Liver (tissue), 3 donors: ENCODE measurements around the gene LHX3.

ENCODE experiments used
- CTCF ChIP-seq: fragments of 150-350 bp; IDR thresholded peaks from 2 replicates; pipeline ENCODE4 v1.5.1; 2017; ENCODE audit warnings: improper control_type of control experiment, low read depth, low read length; ENCODE audit not compliant: missing input control
- EGR1 ChIP-seq, 2 donors: IDR thresholded peaks; 2 replicates each; pipeline ENCODE4 v1.6.1; 2016 to 2018; ENCODE audit warnings: antibody characterized with exemption in 2 of 2, low read depth in 2 of 2
- GABPA ChIP-seq, 2 donors: IDR thresholded peaks in 1 of 2; conservative IDR thresholded peaks in 1 of 2; 2 replicates each; pipeline ENCODE4 v1.6.1; 2016; ENCODE audit warnings: antibody characterized with exemption in 2 of 2, mild to moderate bottlenecking in 1 of 2, moderate library complexity in 1 of 2
- HNF4A ChIP-seq, 2 donors: conservative IDR thresholded peaks; 2 replicates each; pipeline ENCODE4 v1.6.1; 2016; ENCODE audit warnings: antibody characterized with exemption in 2 of 2, mild to moderate bottlenecking in 2 of 2
- HNF4G ChIP-seq: IDR thresholded peaks from 2 replicates; pipeline ENCODE4 v1.6.1; 2016; ENCODE audit warnings: antibody characterized with exemption
- JUND ChIP-seq, 2 donors: IDR thresholded peaks; 2 replicates each; pipeline ENCODE4 v1.6.1; 2016; ENCODE audit warnings: antibody characterized with exemption in 2 of 2
- MAX ChIP-seq: IDR thresholded peaks from 2 replicates; pipeline ENCODE4 v1.6.1; 2016; ENCODE audit warnings: antibody characterized with exemption
- NR2F2 ChIP-seq: IDR thresholded peaks from 2 replicates; pipeline ENCODE4 v1.6.1; 2016; ENCODE audit warnings: antibody characterized with exemption
- RAD21 ChIP-seq, 2 donors: IDR thresholded peaks; 2 replicates each; pipeline ENCODE4 v1.6.1; 2016; ENCODE audit warnings: antibody characterized with exemption in 2 of 2, mild to moderate bottlenecking in 2 of 2
- RXRA ChIP-seq, 2 donors: IDR thresholded peaks; 2 replicates each; pipeline ENCODE4 v1.6.1; 2017 to 2018; ENCODE audit warnings: antibody characterized with exemption in 2 of 2, mild to moderate bottlenecking in 1 of 2
- SP1 ChIP-seq: IDR thresholded peaks from 2 replicates; pipeline ENCODE4 v1.6.1; 2018; ENCODE audit warnings: antibody characterized with exemption, mild to moderate bottlenecking
- TAF1 ChIP-seq: conservative IDR thresholded peaks from 2 replicates; pipeline ENCODE4 v1.6.1; 2016; ENCODE audit warnings: antibody characterized with exemption, mild to moderate bottlenecking
- YY1 ChIP-seq: IDR thresholded peaks from 2 replicates; pipeline ENCODE4 v1.6.1; 2016; ENCODE audit warnings: antibody characterized with exemption, mild to moderate bottlenecking
- donor health status: healthy.
- donor health status: healthy.

GRCh38 chr9:136191960-136192286 is 13.0 kb downstream of the LHX3 start:
- TF ChIP-seq CTCF (no peak), SP1 (no peak), GABPA (IDR thresholded peaks at IDR 0.05 in 1 of 2, conservative IDR thresholded peaks at IDR 0.05 in 1 of 2) (no peak), HNF4A (conservative IDR thresholded peaks at IDR 0.05) (no peak), RAD21 (IDR thresholded peaks at IDR 0.05) (no peak), TAF1 (no peak), EGR1 (IDR thresholded peaks at IDR 0.05; ENCODE audit: low read depth in 2 of 2) (no peak), NR2F2 (no peak), MAX (no peak), JUND (IDR thresholded peaks at IDR 0.05) (no peak), RXRA (IDR thresholded peaks at IDR 0.05) (no peak), YY1 (no peak), HNF4G (no peak)
